COR-L47 (cell line): ENCODE data around the gene GLCCI1.

Experiments
- DNase-seq: peaks from one replicate; lab custom pipeline; 2025; lab: John Stamatoyannopoulos, UW

GLCCI1 gene

GRCh38 chr7:7968544-7969305 lies at the start of gene GLCCI1:
GLCCI1 (plus strand) TSS chr7:7968796; CDS start chr7:7969351, 555 bp downstream.
- DNase-seq, result peak; percentile 97

- DNase-seq, result no peak
These were observed 49.1 kb upstream of the GLCCI1 start for GRCh38 chr7:7919449-7919945.

GRCh38 chr7:7920056-7920455 lies 48.5 kb upstream of the GLCCI1 start:
- no peak for DNase-seq

- DNase-seq, result no peak
These were observed 48.1 kb upstream of the GLCCI1 start for GRCh38 chr7:7920481-7920880.

- no peak for DNase-seq
These were observed 46.8 kb upstream of the GLCCI1 start for GRCh38 chr7:7921830-7922229.

- peak; percentile 47 for DNase-seq
These were observed 45.8 kb upstream of the GLCCI1 start for GRCh38 chr7:7922684-7923385.

- no peak for DNase-seq
These were observed 44.8 kb upstream of the GLCCI1 start for GRCh38 chr7:7923818-7924217.

- DNase-seq, result no peak
These were observed 44.3 kb upstream of the GLCCI1 start for GRCh38 chr7:7924303-7924702.

GRCh38 chr7:7931626-7932025 lies 37.0 kb upstream of the GLCCI1 start:
- DNase-seq, result no peak

- DNase-seq, result no peak
These were observed 36.0 kb upstream of the GLCCI1 start for GRCh38 chr7:7932553-7932952.

- no peak for DNase-seq
These were observed 34.6 kb upstream of the GLCCI1 start for GRCh38 chr7:7933915-7934526.

- DNase-seq, result no peak
These were observed 33.7 kb upstream of the GLCCI1 start for GRCh38 chr7:7934945-7935344.

- no peak for DNase-seq
These were observed 30.1 kb upstream of the GLCCI1 start for GRCh38 chr7:7938471-7938870.

GRCh38 chr7:7943951-7944350 lies 24.6 kb upstream of the GLCCI1 start:
- no peak for DNase-seq

- DNase-seq, result no peak
These were observed 23.8 kb upstream of the GLCCI1 start for GRCh38 chr7:7944619-7945282.

GRCh38 chr7:7946486-7946885 lies 22.1 kb upstream of the GLCCI1 start:
- no peak for DNase-seq

- DNase-seq, result no peak
These were observed 20.4 kb upstream of the GLCCI1 start for GRCh38 chr7:7948232-7948631.

GRCh38 chr7:7953806-7954205 lies 14.8 kb upstream of the GLCCI1 start:
- DNase-seq, result no peak

- DNase-seq, result no peak
These were observed 12.0 kb upstream of the GLCCI1 start for GRCh38 chr7:7956531-7957128.

- no peak for DNase-seq
These were observed 11.1 kb upstream of the GLCCI1 start for GRCh38 chr7:7957513-7957912.

GRCh38 chr7:7959979-7960670 lies 8.5 kb upstream of the GLCCI1 start:
- no peak for DNase-seq
